HG03469 (cell line): Measurements from ENCODE around the gene CAPN1.
"Not testable (repeated sequence)": the region's sequence is repeated elsewhere in the genome, so short reads cannot be mapped to it uniquely, and the experiment has no call there.

Experiments
- ATAC-seq: cut with Tn5 transposase; IDR thresholded peaks from one replicate; pipeline ENCODE4 v1.9.1; 2021; ENCODE audit warnings: mild to moderate bottlenecking, moderate library complexity, moderate number of reproducible peaks; ENCODE audit not compliant: unreplicated experiment

The CAPN1 gene

DNA sequence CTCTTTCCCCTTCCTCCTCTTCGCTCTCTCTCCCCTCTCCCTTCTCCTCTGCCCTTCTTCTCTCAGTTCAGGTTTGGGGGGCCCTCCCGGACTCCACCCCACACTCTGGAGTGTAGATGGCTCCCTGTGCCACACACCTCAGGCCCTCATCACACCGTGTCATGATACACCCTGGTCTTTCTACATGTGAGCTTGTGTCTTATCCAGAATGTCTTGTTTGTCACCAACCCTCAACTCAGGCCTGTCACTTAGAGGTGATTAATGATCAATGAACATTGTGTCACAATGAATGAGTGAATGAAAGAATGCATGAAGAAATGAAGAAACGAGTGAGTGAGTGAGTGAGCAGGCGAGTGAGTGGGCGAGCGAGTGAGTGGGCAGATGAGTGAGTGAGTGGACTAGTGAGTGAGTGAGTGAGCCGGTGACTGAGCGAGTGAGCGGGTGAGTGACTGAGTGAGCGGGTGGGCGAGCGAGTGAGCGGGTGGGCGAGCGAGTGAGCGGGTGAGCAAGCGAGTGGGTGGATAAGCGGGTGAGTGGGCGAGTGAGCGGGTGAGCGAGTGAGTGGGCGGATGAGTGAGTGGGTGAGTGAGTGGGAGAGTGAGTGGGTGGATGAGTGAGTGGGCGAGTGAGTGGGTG, 33.8 kb downstream of the CAPN1 start:
- ATAC-seq: no peak

- ATAC-seq: no peak
These were observed 35.1 kb downstream of the CAPN1 start for GRCh38 chr11:65216830-65217229.

- ATAC-seq: no peak
These were observed 36.0 kb downstream of the CAPN1 start for GRCh38 chr11:65217441-65218423.

- ATAC-seq: no peak
These were observed 36.7 kb downstream of the CAPN1 start for GRCh38 chr11:65218446-65218845.

- ATAC-seq: no peak
These were observed 38.1 kb downstream of the CAPN1 start for GRCh38 chr11:65219930-65220213.

- ATAC-seq: no peak
These were observed 39.3 kb downstream of the CAPN1 start for GRCh38 chr11:65221026-65221425.

- ATAC-seq: no peak
These were observed 41.3 kb downstream of the CAPN1 start for GRCh38 chr11:65223011-65223410.

DNA sequence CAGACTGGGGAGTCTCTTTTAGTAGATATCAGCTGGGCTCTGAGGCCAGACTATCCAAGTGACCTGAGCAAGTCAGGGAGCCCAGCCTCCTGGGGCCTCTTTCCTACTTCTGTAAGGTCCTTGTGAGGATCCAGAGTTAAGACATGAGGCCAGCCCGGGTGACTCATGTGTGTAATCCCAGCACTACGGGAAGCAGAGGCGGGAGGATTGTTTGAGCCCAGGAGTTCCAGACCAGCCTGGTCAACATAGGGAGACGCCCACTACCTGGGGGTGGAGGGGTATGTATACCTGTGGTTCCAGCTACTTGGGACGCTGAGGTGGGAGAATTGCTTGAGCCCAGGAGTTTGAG, 43.2 kb downstream of the CAPN1 start:
- no peak for ATAC-seq

DNA sequence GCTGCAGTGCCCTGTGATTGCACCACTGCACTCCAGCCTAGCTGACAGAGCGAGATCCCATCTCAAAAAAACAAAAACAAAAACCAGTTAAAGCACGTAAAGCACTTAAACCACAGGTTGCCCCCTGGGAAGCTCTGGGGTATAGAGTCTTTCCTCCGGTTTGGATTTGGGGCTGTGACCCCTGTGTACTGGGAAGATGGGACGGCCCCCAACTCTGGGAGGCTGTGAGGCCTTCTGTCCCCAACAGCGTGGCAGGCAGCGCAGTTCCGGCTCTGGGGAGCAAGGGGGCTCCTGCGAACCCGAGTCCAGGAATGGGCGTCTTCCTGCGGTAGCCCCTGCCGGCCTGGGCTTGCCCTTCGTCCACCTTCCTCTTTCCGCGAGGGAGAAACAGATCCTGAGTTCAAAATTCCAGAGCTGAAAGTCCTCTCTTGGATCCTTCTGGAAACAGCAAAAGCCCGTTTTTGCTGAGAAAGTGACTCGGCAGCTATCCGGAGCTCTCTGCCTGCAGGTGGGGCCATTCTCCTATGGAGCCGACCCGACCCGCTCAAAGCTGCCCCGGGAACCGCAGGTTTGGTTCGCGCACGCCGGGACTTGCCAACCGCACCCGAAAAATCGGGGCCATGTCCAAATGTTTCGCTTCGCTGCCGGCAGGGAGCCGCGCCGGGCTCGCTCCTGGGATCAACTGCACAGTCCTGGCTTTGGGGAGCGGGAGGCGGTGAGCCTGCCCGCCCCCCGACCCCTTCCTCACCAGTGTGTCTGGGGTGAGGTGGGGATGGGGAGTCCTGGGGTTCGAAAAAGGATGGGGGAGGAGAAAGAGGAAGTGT, 43.8 kb downstream of the CAPN1 start:
- no peak for ATAC-seq

- no peak for ATAC-seq
These were observed 44.3 kb downstream of the CAPN1 start for GRCh38 chr11:65226103-65226442.

GRCh38 chr11:65227879-65228278, 46.2 kb downstream of the CAPN1 start:
- no peak for ATAC-seq

DNA sequence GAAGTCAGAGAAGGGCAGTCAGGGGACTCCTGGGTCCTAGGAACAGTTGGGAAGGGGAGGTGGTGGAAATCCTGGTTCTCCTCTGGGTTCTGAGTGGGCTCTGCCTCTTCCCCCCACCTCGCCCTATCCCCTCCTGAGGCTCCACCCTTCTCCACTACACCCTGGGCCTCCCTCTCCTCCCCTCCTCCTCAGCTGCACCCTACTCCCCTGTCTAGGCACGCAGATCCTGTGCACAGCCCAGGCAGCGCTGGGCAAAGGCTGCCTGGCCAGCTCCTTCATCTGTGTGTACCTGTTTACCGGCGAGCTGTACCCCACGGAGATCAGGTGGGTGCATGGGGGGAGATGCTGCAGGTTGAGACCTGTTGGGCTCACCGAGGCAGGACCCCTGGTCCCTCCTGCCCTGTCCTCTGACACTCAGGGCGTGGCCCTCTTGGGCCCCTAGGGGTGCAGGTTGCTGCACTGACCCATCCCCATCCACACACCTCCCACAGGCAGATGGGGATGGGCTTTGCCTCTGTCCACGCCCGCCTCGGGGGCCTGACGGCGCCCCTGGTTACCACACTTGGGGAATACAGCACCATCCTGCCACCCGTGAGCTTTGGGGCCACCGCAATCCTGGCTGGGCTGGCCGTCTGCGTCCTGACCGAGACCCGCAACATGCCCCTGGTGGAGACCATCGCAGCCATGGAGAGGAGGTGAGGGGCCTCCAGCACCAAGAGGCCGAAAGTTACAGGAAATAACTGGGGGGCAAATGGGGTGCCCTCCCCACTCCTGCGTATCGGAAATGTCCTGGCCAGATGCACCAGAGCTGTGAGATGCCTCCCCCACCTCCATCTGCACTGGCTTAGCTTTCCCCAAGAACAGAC, 54.7 kb downstream of the CAPN1 start:
- ATAC-seq: no peak

DNA sequence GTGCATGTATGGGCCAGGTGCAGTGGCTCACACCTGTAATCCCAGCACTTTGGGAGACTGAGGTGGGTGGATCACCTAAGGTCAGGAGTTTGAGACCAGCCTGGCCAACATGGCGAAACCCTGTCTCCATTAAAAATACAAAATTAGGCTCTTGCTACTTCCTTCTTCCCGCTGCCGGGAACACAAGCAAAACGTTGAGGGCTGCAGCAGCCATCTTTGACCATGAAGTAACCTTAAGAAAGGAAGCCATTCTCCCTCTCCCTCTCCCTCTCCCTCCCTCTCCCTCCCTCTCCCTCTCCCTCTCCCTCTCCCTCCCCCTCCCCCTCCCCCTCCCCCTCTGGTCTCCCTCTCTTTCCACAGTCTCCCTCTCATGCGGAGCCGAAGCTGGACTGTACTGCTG, 56.6 kb downstream of the CAPN1 start:
- ATAC-seq: not testable (repeated sequence)

GRCh38 chr11:65241134-65241533, 59.4 kb downstream of the CAPN1 start:
- no peak for ATAC-seq

DNA sequence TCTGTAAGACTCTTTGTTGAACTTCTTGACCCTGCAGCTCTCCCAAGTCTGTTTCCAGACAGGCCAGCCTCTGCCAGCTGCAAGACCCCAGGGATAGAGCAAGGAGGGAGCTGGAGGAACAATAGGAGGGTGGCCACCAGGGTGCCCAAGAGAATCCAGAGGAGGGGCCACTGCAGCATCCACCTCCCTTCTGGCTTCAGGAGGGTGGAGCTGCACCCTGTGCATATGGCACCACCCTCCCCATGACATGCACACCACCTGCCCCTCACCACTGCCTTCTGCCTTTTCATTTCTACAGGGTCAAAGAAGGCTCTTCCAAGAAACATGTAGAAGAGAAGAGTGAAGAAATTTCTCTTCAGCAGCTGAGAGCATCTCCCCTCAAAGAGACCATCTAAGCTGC, 60.0 kb downstream of the CAPN1 start:
- ATAC-seq: no peak

DNA sequence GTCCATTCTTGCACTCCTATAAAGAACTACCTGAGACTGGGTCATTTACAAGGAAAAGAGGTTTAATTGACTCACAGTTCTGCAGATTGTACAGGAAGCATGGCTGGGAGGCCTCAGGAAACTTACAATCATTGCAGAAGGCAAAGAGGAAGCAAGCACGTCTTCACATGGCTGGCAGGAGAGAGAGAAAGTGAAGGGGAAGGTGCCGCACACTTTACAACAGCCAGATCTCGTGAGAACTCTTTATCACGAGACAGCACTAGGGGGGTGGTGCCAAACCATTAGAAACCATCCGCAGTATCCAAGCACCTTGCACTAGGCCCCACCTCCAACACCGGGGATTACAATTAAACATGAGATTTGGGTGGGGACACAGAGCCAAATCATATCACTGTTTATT, 60.7 kb downstream of the CAPN1 start:
- ATAC-seq: no peak

DNA sequence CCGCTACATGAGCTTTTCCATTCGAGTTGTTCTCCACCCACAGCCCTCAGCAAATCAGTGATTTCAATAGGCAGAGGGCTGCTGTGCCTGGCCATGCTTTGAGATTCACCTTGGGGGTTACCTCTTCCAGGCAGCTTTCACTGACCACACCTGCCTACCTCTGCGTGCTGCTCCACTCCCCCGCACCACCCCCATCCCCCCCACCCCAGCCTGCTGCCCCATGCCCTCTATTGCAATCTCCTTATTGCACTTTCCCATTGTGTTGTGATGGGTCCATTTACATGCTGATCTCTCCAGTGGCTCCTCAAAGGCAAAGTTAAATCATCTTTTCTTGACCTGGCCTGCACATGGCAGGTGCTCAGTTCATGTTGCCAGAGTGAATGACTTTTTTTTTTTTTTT, 62.1 kb downstream of the CAPN1 start:
- ATAC-seq: no peak

DNA sequence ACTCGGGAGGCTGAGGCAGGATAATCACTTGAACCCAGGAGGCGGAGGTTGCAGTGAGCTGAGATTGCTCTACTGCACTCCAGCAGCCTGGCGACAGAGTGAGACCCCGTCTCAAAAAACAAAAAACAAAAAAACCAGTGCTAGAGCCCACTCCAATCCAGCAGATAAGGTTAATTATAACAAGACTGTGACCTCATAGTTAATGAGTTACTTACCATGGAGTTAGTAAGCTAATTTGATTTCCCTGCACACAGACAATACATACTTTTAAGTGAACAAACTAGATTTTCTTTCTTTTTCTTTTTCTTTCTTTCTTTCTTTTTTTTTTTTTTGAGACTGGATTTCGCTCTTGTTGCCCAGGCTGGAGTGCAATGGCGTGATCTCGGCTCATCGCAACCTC, 63.3 kb downstream of the CAPN1 start:
- ATAC-seq: not testable (repeated sequence)

DNA sequence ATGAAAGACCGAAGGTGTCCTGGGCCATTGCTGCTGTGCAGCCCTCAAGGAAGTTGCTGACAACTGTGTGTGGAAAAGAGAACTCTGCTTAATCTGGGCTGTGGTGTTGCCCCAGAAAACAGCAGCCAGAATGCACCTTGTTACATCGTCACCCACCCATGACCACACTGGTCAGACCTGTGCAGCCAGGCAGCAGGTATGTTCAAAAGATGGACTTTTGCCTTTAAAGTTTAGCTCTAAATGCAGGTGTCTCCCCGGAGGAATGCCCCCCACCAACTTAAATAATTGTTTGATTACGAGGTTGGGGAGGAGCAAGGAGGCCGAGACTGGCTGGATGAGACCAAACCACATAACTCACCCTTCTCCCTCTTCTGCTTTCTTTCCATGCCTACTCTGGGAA, 64.8 kb downstream of the CAPN1 start:
- no peak for ATAC-seq

- ATAC-seq: not testable (repeated sequence)
These were observed 66.5 kb downstream of the CAPN1 start for GRCh38 chr11:65248184-65248710.

- no peak for ATAC-seq
These were observed 69.7 kb downstream of the CAPN1 start for GRCh38 chr11:65251476-65251875.
